Spleen (tissue), 7 donors: ENCODE data around the gene SSB.
A peak's percentile ranks its signal among the peaks of the same experiment; 100 is the strongest.

Experiments
- CTCF ChIP-seq, 11 experiments: fragments of 200-600 bp in 7 of 11; fragments of 450-650 bp in 4 of 11; sonication (generic) in 4 of 11; IDR thresholded peaks in 8 of 11; conservative IDR thresholded peaks in 3 of 11; 1 replicate in 7 of 11; 2 replicates in 4 of 11; pipeline versions ENCODE4 v1.4.0 to v1.8.0; 2016 to 2021; ENCODE audit warnings: antibody characterized with exemption in 11 of 11, inconsistent platforms in 4 of 11, mild to moderate bottlenecking in 1 of 11
- POLR2A ChIP-seq, 3 donors: fragments of 450-650 bp; IDR thresholded peaks; one replicate each; pipeline ENCODE4 v1.5.1; 2017; ENCODE audit warnings: antibody characterized with exemption in 3 of 3, mild to moderate bottlenecking in 1 of 3
- POLR2AphosphoS5 ChIP-seq, 3 donors: sonication (generic); formaldehyde crosslinking; IDR thresholded peaks; one replicate each; pipeline ENCODE4 v1.5.1; 2017; ENCODE audit warnings: antibody characterized with exemption in 3 of 3
- donor health status: DM: no; HTN: no; CAD: no; lungs with moderate emphysema.
- donor health status: DM: no; HTN: no; CAD: no.
- donor health status: DM: no; HTN: no; CAD: no.

- TF ChIP-seq POLR2A (IDR thresholded peaks at IDR 0.05), result peak in 2 of 3 donors; percentile 68 to 86
- peak; percentile 91 to 92 (median 91) for TF ChIP-seq POLR2AphosphoS5 (IDR thresholded peaks at IDR 0.05)
- peak in 4 of 11 experiments; percentile 25 to 47 (median 36) for TF ChIP-seq CTCF (IDR thresholded peaks at IDR 0.05 in 8 of 11, conservative IDR thresholded peaks at IDR 0.05 in 3 of 11)
Observed at GRCh38 chr2:169827272-169828140, 28.8 kb downstream of the SSB start, which contains the start of gene UBR3.
